NCI-H2196 treated with DMSO at 0.1 percent for 48 hours (cell line): ENCODE measurements around the gene ITPR2.

Experiments
- DNase-seq: peaks from one replicate; lab custom pipeline; 2025; ENCODE audit not compliant: unreplicated experiment; lab: John Stamatoyannopoulos, UW

Gene ITPR2

DNA sequence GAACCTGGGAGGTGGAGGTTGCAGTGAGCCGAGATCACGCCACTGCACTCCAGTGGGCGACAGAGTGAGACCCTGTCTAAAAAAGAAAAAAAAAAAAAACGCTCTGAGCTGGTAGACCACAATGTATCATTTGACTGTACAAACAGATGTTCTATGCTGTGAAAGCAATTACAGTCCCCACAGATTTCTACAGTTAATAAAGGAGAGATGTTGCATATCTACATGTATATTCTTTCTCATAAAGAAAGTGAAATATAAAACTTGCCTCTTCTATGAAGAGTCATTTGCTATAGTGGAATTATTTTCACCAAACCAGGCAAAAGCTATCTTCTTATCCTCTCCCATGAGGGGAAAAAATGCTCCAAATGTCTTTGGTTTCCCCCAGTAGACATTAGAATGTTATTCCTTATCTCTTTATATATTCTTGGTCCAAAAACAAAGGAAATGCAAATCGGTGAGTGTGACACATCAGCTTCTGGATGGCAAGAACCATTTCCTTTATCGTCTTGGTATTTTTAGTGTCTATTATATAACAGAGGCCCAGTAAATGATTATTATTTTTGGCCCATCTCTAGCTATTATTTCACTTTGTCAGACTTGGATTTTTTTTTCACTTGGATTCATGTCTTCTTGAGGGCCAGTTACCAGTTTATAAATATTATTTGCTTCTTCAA, 407.3 kb downstream of the ITPR2 start:
- no peak for DNase-seq

DNA sequence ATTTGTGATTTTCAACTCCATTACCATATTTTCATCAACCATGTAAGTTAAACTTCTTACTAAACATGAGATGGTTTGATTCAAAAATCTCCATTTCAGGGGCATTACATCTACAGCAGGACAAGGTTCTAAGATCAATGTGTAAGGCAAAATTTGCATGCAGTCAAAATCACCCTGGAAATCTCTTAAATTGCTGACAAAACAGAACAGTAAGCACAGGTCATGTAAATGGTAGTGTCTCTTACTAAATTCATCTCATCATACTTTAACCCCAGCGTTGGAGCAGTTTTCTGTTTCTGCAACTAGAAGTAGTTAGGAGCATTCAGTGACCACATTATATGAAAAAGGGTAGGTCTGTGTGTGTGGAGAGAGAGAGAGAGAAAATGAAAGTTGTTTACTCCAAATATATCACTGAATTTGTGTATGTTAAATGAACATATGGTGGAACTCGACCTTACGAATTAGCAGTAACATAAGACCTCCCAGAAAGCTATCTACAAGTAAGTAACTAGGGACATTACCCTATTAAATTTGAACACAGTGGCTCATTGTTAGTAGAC, 410.1 kb downstream of the ITPR2 start:
- DNase-seq, result no peak

DNA sequence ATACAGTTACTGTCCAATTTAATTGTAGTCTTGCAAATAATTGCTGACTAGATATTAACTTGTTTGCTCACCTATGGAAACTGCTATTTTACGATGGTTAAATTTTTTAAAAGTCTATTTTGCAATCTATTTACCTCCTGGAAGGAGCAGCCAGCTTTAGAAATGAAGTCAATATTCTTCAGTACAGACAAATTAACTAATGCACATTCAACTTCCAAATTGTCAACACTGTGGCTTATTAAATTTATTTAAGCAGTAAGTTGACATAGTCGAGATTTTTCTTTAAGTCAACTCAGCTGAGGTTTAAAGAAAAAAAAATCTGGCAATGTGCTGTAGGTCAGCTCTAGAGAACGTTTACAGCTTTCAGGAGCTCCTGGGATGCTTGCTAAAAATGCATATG, 416.4 kb downstream of the ITPR2 start:
- no peak for DNase-seq

DNA sequence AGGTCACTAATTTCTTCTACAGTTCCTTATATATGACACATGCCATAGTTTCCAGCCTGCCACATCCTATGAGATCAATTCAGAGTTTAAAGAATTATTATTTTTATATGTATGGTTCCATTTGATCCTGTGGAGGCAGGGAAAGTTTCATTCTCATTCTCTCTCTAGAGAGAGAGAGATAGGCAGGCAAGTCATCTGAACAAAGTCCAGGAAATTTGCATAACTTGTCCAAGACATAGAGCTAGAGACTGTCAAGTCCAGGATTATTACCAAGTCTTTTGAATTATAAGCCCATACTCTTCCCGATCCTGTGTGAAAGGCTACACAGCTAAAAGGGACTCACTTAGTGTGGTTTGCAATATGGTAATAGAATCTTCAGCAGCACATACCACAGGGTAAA, 422.3 kb downstream of the ITPR2 start:
- no peak for DNase-seq

DNA sequence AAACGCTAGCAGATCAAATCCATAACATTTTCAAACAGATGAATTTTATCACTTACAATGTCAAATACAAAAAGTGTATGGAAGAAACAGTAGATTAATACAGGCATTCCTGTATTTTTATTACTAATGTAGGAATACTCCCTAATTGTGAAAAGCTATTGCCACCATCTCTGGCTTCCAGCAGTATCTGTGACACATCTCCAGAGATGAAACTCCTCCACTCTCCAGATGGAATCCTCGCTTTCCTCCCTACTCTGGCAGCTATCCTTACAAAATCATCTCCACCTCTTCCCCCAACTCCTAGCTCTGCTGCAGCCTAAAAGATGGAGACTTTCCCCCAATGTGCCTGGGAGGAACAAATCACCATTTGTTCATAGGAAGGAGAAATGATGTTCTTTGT, 426.2 kb downstream of the ITPR2 start:
- no peak for DNase-seq

DNA sequence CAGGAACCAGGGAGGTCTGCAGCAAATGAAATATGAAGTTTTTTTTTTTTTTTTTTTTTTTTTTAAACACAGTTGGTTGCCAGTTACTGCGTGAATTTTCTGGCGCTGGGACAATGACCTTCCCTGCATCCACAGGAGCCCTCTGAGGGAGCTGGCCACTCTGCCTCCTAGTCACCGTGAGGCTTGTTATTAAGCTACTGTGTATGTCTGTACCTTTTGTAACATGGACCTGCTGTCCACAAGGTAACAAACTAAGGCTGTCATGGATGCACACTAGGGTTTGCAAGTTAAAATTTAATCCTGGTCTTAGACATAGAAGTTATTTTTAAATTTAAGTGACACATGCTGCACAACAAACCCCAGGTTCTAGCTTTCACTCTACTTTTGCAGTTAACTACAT, 426.6 kb downstream of the ITPR2 start:
- no peak for DNase-seq

DNA sequence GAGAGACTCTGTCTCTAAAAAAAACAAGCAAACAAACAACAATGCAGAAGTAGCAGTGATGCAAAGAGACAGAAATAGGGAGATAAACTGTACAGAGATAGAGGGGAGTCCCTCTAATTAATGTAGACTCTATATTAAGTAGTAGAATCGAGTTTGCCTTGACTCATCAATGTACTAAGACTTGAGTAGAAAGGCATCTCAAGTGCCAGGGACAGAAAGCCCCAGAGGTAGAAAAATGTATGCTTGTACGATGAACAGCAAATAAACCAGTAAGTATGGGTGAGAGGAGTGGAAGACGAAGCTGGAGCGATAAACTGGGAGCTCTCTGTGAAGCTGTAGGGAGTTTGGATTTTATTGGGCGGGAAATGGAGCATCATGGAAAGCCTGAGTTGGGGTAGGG, 429.4 kb downstream of the ITPR2 start:
- DNase-seq, result no peak

DNA sequence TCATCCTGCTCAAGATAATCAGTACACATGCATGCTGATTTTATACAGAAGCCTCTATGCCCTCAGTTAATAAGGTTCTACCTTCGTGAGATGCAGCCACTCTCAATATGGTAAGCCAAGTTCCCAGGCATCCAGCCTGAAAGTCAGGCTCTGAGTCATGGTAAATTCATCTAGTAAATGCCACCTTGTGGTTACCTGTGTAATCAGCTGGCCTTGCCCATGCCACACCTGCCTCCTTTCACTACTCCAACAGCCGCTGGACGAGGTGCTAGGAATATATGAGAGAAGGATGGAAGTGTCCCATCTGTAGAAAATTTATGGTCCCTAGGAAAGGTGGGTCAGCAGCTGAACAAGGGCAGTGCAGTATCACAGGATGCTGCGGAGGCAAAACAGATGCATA, 430.3 kb downstream of the ITPR2 start:
- peak; percentile 58 for DNase-seq

DNA sequence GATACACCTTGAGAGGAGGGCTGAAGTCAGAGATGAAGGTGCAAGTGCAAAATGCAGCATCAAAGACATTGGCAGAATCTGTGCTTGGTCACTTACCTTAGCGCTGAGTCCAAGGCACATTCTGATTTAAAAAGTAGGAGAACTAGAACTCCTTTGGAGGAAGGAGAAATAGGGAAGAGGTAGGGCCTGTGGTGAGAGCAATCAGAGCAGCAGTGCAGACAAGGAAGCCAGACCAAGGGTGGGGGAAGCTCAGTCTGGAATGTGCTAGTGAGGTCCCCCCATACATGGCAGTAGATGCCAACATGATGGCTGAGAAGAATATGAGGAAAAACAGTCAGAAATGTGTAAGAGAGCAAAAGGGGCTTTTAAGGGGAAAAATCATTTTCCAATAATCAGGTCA, 431.1 kb downstream of the ITPR2 start:
- DNase-seq, result no peak

DNA sequence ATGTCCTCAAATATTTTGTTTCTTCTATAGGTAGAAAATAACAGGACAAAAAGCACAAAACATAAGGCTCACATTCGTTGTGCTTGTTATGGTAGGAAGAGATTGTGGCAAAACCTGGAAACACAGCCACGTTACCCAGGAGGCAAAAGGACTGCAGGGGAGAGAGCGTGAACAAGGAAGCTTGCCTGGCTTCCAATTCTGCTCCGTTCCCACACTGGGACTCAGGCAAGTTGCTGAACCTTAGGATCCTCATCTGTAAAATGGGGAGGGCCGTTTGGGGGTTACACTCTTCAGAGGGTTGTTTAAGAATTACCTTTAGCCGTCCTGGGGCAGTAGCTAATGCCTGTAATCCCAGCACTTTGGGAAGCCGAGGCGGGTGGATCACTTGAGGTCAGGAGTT, 432.4 kb downstream of the ITPR2 start:
- DNase-seq, result no peak

DNA sequence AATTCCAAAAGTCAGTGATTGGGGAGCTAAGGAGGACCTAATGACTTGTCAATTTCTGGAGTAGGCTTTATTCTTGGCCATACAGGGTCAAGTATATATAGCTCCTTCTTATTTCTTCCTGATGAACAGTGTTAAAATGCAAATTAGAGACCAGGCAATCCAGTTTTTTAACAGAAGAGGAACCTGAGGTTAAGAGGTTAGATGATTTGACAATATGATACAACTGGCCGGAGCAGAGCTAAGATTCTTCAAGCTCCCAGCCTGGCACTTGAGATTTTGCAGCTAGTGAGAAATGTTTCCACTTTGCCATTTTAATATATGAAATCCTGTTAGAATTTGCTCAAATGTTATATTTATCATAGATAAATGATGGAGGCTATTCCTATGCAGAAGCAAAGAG, 433.6 kb downstream of the ITPR2 start:
- no peak for DNase-seq

DNA sequence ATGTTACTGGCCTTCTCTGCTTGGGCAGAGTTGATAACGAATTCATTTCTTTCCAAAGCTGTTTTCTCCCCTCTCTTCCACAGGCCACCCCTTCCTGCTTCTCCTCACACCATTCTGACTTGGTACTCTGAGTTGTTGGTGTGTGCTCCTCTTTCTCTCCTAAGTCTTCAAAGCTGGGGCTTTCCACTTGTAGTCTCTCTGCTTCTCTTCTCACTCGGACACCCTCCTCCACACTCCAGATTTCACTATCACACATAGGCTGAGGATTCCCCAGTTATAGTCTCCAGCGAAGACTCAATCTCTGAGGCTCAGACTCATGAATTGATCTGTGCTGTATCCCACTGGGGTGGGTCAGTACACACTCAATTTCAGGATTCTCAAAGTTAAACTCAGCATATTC, 436.6 kb downstream of the ITPR2 start:
- no peak for DNase-seq

DNA sequence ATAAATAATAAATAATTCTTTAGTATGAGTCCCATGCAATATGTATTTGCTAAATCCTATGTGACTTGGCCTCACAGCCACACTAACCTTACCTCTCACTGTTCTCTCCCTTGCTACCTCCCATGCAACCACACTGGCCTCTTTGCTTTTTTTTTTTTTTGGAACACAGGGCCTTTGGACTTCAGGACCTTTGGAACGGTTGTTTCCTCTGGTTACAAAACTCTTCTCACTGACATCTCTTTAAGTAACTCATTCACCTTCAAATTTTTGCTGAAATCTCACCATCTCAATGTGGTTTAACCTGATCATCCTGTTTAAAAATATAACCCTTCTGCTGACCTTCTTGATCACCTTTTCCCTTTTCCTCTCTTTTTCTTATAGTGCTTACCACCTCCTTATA, 443.7 kb downstream of the ITPR2 start:
- DNase-seq, result no peak

DNA sequence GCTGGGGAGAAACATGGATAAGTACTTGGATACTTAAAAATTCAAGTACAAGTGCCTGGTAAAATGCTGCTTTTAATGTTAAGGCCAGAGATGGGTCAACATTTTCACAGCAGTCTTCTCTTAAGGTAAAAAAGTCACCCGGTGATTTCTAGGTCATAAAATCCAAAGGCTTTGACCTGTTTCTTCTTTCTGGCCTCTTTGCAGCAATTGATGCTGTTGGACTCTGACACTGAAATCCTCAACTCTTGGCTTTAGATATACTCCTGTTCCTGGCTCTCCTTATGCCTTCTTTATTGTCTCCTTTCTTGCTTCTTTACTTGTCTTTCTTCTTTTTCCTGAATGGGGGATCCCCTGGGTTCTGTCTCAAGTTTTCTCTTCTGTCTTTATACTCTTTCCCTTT, 448.5 kb downstream of the ITPR2 start:
- no peak for DNase-seq

DNA sequence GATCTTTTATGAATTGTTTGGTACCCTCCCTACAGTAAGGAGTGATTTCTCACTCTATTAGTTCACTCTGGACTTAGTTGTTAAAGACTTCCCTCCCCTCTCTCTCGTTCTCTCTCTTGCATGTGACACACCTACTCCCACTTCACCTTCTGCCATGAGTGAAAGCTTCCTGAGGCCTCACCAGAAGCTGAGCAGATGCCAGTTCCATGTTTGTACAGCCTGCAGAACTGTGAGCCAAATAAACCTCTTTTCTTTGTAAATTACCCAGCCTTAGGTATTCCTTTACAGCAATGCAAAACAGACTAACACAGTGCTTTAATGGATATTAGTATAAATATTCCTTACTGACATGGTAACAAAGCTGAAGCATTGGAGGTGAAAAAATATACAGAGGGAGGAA, 450.0 kb downstream of the ITPR2 start:
- no peak for DNase-seq

DNA sequence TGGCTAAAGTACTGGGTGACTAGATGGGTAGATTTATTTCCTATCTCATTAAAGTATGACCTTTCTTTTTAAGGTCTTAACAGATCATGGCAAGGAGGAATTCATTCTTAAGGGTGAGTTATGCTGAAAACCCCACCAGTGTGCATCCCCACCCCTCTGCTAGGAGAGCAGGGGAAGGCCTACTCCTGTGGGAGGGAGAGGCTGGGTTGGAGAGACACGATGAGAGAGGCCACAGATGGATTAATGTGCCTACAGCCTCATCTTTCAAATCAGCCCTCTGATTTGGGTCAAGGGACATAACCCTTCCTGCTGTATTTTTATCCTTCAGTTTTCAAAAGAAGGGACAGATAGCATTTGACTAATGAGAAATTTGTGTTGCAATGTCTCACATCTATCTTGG, 452.1 kb downstream of the ITPR2 start:
- DNase-seq, result no peak

DNA sequence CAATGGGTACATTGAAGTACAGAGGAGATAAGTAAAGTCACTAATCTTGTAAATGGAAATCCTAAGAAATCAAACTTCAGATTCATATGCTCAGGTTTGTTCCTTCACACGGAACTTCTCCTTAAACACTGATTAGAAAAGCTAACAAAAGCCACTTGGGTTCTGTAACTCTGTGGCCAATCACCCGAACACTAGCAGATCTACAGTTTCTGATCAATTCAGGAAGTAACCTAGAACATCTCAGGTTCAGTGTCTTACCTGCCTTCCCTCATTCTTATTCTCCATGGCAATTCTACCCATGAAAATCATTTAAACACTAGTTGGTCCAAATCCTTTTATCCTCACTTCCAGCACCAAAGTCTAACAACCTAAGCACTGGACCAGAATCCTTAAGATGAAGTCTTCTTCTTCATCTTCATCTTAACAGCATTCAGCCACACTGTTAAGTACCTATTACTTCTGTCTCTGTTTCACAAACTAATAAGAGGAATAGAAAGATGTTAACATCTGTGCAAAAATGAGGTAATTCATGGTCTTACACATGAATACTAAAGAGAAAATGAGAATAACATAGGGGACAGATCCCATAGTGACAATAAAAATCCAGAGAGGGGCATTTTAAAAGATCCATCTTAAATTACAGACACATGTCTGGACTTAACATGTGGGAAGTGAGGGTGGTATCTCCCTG, 453.1 kb downstream of the ITPR2 start:
- DNase-seq, result no peak

DNA sequence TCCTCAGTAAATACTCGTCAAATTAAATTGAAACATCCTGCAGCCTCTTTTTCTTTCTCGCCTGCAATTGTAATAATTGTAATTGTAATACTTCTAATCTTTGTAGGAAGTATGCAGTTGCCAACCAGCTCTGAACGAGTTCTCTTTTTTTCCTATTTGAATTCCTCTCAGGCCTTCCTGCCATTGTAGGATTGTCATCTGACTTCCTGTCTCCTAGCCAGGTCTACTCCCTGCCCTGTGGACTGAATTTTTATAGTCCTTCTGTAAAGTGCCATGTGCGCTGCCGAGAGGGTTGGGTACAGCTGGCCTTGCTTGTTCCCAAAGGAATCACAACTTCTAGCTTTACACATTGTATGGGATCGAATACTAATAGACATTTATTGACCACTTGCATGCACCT, 454.3 kb downstream of the ITPR2 start:
- no peak for DNase-seq

DNA sequence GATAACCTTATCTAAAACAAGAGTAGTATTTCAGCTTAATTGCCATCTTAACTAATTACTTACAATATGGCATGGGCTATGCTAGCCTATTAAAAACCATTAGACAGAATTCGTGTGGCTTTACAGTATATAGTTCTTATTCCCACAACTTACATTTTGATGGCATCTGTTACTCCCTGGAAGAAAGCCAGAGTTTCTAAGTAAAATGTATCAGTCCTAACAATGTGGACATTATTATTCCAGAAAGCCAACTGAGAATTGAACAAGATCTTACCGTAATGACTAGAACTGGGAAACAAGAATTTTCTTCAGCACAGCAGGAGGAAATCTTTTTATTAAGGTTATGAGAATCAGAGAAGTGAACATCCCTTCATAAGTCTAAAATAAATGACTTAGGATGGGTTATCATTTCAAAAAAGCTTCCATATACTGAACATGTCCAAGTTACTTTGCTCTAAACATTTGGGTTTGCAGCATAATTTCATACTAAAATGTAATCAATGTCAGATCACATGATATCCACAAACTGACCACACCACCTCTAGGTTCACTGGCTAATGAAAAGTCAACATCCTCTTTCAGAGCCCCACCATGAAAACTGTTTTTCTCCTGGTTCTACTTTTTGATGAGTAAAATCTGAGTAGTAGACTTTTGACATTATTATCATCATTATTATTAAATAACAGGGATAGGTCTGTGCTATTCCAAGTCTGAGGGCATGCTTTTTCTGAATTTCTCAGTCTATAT, 457.9 kb downstream of the ITPR2 start:
- no peak for DNase-seq

DNA sequence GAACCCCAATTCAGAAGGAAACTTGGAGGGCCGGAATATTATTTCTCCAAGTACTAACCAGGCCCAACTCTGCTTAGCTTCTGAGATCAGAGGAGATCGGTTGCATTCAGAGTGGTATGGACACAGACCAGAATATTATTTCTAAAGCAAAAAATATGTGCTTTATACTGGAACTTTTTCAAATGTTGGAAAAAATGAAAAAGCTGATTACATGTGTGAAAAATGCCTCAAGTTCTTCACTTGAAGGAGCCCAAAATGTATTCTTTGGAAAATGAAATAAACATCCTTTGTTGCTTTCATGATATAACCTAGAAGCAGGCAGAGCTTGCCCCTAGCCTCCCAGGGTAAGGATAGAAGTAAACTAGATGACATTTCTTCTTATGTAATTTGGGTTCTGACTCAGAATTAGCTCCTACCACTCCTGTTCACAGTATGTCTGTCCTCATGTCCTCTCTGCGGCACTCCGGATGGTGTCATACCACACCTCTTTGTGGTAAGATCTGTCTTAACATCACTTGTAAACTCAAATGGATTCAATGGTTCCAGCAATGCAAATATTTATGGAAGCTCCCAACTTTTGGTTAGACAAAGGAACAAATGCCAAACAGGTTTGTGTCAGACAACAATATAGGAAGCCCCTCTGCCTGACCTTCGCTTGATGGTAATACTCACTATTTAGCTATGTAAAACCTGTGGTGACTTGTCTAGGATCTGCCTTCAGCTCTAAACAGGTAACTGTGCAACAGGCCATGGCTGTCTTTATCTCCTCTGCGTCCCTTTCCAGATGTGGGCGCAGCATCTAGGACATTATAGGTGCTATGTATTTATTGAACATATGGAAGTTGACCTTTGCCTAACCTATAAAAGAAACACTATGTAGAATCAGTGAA, 459.1 kb downstream of the ITPR2 start:
- no peak for DNase-seq

DNA sequence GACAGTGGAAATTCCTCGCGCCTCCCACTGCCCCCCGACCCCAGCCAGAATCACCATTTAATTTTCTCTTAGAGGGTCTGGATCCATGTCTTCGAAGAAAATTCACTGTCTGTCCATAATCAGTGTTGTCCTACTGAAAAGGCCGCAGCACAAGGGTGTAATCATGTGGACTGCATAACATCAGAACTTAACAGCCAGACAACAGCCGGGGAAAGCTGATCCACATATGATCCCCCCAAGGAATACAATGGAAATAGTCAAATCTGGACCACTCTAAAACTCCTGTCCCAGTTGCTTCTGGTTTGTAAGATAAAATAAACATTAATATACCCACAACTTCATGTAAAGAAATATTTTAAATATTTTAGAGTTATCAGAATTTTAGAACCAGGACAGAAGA, 460.1 kb downstream of the ITPR2 start:
- DNase-seq, result no peak
